ENCODE results near the gene FBXL16. TPM values are rescaled to one million over a fixed set of nuclear protein-coding genes. Genes with fewer than 3 reads are reported as not detected.
A peak's percentile ranks its signal among the peaks of the same experiment; 100 is the strongest.

FBXL16 gene
- polyA plus RNA-seq, 2 of the 4 experiments (the other 2 are of a cell fraction), result 0.53 to 1.2 TPM

GRCh38 chr16:676565-676902, 29.1 kb downstream of the FBXL16 start:
- ChIA-PET POLR2A (no interaction called here), CTCF (interaction anchor here (1.2 to 2.6 kb wide), 4 partner anchors 10 to 24 kb away, joined by 3 to 21 read pairs (median 9); partner anchors contain the start of gene RHOT2)
- H3K4me3 ChIP-seq, result no peak overlapping the region
- ATAC-seq, result no peak
- WGBS (ENCODE audit: missing lambda C conversion rate), result 92% methylated on average over 9 of the region's 21 CpGs
- H3K4me2 ChIP-seq, result no peak overlapping the region
- peaks cover 30% of the 10 kb centered on the region for H3K4me1 ChIP-seq
- H3K9me3 ChIP-seq, result no peaks in the 10 kb centered on the region
- DNase-seq (ENCODE audit: low read depth in 1 of 2, low spot score in 1 of 2), result no peak
- TF ChIP-seq PBX3 (IDR thresholded peaks at IDR 0.05), result no peak
- TF ChIP-seq CEBPB (IDR thresholded peaks at IDR 0.05), result no peak
- TF ChIP-seq FOXS1 (CRISPR knock-in tag; IDR thresholded peaks at IDR 0.05), result no peak
- TF ChIP-seq ZFP36 (IDR thresholded peaks at IDR 0.05; ENCODE audit: borderline replicate concordance, partially characterized antibody), result no peak
- no peak for TF ChIP-seq SREBF2 (IDR thresholded peaks at IDR 0.05)
- no peak for TF ChIP-seq NFE2L2 (conservative IDR thresholded peaks at IDR 0.05; ENCODE audit: low read length)
- no peak for TF ChIP-seq CBX8 (IDR thresholded peaks at IDR 0.05)
- TF ChIP-seq KDM1A (IDR thresholded peaks at IDR 0.05; ENCODE audit: low read depth), result no peak
- TF ChIP-seq, protein P1, sequence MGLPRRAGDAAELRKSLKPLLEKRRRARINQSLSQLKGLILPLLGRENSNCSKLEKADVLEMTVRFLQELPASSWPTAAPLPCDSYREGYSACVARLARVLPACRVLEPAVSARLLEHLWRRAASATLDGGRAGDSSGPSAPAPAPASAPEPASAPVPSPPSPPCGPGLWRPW (IDR thresholded peaks at IDR 0.05), result no peak
- TF ChIP-seq NPAS2 (CRISPR knock-in tag; IDR thresholded peaks at IDR 0.05; ENCODE audit: borderline replicate concordance), result no peak
- TF ChIP-seq HOXA7 (CRISPR knock-in tag; IDR thresholded peaks at IDR 0.05), result no peak
- TF ChIP-seq MYC (IDR thresholded peaks at IDR 0.05; ENCODE audit: borderline replicate concordance, low read length), result no peak
- TF ChIP-seq, protein P2, sequence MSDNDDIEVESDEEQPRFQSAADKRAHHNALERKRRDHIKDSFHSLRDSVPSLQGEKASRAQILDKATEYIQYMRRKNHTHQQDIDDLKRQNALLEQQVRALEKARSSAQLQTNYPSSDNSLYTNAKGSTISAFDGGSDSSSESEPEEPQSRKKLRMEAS (IDR thresholded peaks at IDR 0.05), result no peak
- FAIRE-seq, result no peak
- H3K27ac ChIP-seq, result no peak overlapping the region

GRCh38 chr16:675884-676564, 29.6 kb downstream of the FBXL16 start:
- DNase-seq (ENCODE audit: low read depth in 1 of 2, low spot score in 1 of 2) (no peak), ATAC-seq (no peak), FAIRE-seq (no peak)
- H3K27ac ChIP-seq, result peak overlapping the region; percentile 63 to 84; a peak in 5 of 6 replicates
- no peaks in the 10 kb centered on the region for H3K9me3 ChIP-seq
- peak overlapping the region; percentile 50 for H3K4me3 ChIP-seq
- 80% methylated on average over 14 of the region's 25 CpGs for WGBS (ENCODE audit: missing lambda C conversion rate)
- H3K4me1 ChIP-seq, result peaks cover 25% of the 10 kb centered on the region
- POLR2A ChIA-PET, result interaction anchor here (1.2 to 1.3 kb wide), 2 partner anchors 16 to 27 kb away, joined by 3 to 6 read pairs; partner anchors contain the start of gene WDR90
- H3K4me2 ChIP-seq, result peak overlapping the region; percentile 98
- CTCF ChIA-PET, result interaction anchor here (1.0 to 2.6 kb wide), 6 partner anchors 10 to 83 kb away, joined by 3 to 21 read pairs (median 6); partner anchors contain the start of gene RHOT2
- no peak for TF ChIP-seq RFX5 (IDR thresholded peaks at IDR 0.05)
- TF ChIP-seq FOSL2 (IDR thresholded peaks at IDR 0.05), result no peak
- no peak for TF ChIP-seq FOSL2 (CRISPR knock-in tag; IDR thresholded peaks at IDR 0.05)
- no peak for TF ChIP-seq KDM1A (IDR thresholded peaks at IDR 0.05; ENCODE audit: low read depth)
- TF ChIP-seq ELK1 (IDR thresholded peaks at IDR 0.05; ENCODE audit: low read depth, low read length), result no peak
- no peak for TF ChIP-seq PHF8 (IDR thresholded peaks at IDR 0.05; ENCODE audit: borderline replicate concordance, low read depth)
- no peak for TF ChIP-seq HDAC2 (IDR thresholded peaks at IDR 0.05)
- no peak for TF ChIP-seq RARB (CRISPR knock-in tag; IDR thresholded peaks at IDR 0.05)
- TF ChIP-seq JUNB (IDR thresholded peaks at IDR 0.05), result no peak
- TF ChIP-seq HOXA7 (CRISPR knock-in tag; IDR thresholded peaks at IDR 0.05), result no peak
- TF ChIP-seq, protein P3, sequence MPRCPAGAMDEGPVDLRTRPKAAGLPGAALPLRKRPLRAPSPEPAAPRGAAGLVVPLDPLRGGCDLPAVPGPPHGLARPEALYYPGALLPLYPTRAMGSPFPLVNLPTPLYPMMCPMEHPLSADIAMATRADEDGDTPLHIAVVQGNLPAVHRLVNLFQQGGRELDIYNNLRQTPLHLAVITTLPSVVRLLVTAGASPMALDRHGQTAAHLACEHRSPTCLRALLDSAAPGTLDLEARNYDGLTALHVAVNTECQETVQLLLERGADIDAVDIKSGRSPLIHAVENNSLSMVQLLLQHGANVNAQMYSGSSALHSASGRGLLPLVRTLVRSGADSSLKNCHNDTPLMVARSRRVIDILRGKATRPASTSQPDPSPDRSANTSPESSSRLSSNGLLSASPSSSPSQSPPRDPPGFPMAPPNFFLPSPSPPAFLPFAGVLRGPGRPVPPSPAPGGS (IDR thresholded peaks at IDR 0.05), result no peak
- TF ChIP-seq, protein P4, sequence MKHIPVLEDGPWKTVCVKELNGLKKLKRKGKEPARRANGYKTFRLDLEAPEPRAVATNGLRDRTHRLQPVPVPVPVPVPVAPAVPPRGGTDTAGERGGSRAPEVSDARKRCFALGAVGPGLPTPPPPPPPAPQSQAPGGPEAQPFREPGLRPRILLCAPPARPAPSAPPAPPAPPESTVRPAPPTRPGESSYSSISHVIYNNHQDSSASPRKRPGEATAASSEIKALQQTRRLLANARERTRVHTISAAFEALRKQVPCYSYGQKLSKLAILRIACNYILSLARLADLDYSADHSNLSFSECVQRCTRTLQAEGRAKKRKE (CRISPR knock-in tag; IDR thresholded peaks at IDR 0.05; ENCODE audit: low read depth), result no peak
- TF ChIP-seq HOXB5 (CRISPR knock-in tag; IDR thresholded peaks at IDR 0.05), result no peak
- TF ChIP-seq, protein P5, sequence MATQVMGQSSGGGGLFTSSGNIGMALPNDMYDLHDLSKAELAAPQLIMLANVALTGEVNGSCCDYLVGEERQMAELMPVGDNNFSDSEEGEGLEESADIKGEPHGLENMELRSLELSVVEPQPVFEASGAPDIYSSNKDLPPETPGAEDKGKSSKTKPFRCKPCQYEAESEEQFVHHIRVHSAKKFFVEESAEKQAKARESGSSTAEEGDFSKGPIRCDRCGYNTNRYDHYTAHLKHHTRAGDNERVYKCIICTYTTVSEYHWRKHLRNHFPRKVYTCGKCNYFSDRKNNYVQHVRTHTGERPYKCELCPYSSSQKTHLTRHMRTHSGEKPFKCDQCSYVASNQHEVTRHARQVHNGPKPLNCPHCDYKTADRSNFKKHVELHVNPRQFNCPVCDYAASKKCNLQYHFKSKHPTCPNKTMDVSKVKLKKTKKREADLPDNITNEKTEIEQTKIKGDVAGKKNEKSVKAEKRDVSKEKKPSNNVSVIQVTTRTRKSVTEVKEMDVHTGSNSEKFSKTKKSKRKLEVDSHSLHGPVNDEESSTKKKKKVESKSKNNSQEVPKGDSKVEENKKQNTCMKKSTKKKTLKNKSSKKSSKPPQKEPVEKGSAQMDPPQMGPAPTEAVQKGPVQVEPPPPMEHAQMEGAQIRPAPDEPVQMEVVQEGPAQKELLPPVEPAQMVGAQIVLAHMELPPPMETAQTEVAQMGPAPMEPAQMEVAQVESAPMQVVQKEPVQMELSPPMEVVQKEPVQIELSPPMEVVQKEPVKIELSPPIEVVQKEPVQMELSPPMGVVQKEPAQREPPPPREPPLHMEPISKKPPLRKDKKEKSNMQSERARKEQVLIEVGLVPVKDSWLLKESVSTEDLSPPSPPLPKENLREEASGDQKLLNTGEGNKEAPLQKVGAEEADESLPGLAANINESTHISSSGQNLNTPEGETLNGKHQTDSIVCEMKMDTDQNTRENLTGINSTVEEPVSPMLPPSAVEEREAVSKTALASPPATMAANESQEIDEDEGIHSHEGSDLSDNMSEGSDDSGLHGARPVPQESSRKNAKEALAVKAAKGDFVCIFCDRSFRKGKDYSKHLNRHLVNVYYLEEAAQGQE (IDR thresholded peaks at IDR 0.05), result no peak
- no peak for TF ChIP-seq FOXS1 (CRISPR knock-in tag; IDR thresholded peaks at IDR 0.05)
- no peak for TF ChIP-seq CHD4 (IDR thresholded peaks at IDR 0.05; ENCODE audit: borderline replicate concordance)
- TF ChIP-seq POLR2A (IDR thresholded peaks at IDR 0.05; ENCODE audit: low read length), result no peak
- no peak for TF ChIP-seq CBX8 (IDR thresholded peaks at IDR 0.05)
- TF ChIP-seq CHD2 (IDR thresholded peaks at IDR 0.05; ENCODE audit: low read length, partially characterized antibody), result no peak
- no peak for TF ChIP-seq GATA3 (IDR thresholded peaks at IDR 0.05; ENCODE audit: borderline replicate concordance)
- TF ChIP-seq NPAS2 (CRISPR knock-in tag; IDR thresholded peaks at IDR 0.05; ENCODE audit: borderline replicate concordance), result no peak

Data from A549 (cell line).